Activated T-cell treated with anti-CD3 and anti-CD28 coated beads, Interleukin-2, amount 50 U/mL, for 4 hours (primary cell): ENCODE results near the gene UNC45B. TPM values are rescaled to one million over a fixed set of nuclear protein-coding genes. Genes with fewer than 3 reads are reported as not detected.
A peak's percentile ranks its signal among the peaks of the same experiment; 100 is the strongest.
"Not testable (repeated sequence)": the region's sequence is repeated elsewhere in the genome, so short reads cannot be mapped to it uniquely, and the experiment has no call there.

Experiments
- ATAC-seq, 2 donors: fragments of 200-7000 bp; cut with Tn5 transposase; one replicate each; pipeline ENCODE4 v1.10.0; 2021
- DNase-seq: peaks from one replicate; pipeline ENCODE4 v3.0.0-alpha.2; 2020
- H3K27me3 Mint-ChIP-seq: one replicate; pipeline ENCODE4 v1.8.0; 2021; ENCODE audit warnings: low read depth, mixed read lengths
- H3K36me3 Mint-ChIP-seq: one replicate; pipeline ENCODE4 v1.8.0; 2022; ENCODE audit warnings: mixed read lengths; ENCODE audit not compliant: insufficient read depth
- H3K4me1 Mint-ChIP-seq: one replicate; pipeline ENCODE4 v1.8.0; 2021; ENCODE audit warnings: low read depth, mixed read lengths
- H3K4me3 Mint-ChIP-seq: one replicate; pipeline ENCODE4 v1.8.0; 2021; ENCODE audit warnings: mild to moderate bottlenecking, moderate library complexity, mixed read lengths
- H3K9me3 Mint-ChIP-seq: one replicate; pipeline ENCODE4 v1.8.0; 2021; ENCODE audit warnings: mixed read lengths
- total RNA-seq, 3 donors: library from RNA; stranded (reverse); gene quantifications; one replicate each; pipeline ENCODE4 v1.2.1, GENCODE V29; 2021

UNC45B gene
- total RNA-seq, 3 donors from 2014 or later = not detected

DNA sequence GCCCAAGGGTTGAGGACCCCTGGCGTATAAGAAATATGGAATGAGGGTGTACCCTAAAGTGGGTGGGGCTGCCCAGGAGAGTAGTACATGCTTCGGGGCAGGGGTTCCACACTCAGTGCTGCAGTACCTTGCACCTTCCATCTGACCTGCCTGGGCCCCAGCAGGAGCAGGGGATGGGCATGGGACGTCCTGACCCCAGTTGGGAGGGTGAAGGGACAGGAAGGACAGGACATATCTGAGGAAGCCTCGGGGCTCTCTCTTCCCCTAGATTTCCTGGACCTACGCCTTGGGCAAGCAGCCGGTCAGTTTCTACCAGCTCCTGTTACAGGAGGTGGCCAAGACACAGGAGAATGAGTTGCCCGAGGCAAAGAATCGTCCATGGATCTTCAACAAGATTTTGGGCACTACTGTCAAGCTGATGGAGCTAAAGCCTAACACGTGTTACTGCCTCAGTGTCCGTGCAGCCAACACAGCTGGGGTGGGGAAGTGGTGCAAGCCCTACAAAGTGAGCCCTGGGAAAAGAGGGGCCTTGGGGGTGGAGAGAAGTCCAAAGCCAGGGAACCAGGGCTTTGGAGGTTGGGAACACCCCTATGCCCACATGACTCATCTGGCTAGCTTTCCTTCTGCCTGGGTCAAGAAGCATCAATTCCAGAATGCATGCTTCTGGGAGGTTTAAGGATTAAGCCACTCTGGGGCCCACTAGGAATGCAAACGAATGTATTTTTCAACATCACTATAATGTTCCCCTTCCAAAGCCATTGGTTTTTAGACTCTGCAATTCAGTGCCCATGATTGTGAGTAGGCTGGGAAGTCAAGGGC, 18.3 kb upstream of the UNC45B start:
- H3K9me3 Mint-ChIP-seq = no peaks in the 10 kb centered on the region
- H3K27me3 Mint-ChIP-seq = no peaks in the 10 kb centered on the region
- ATAC-seq (no peak), DNase-seq (no peak)
- H3K36me3 Mint-ChIP-seq = peaks cover 25% of the 10 kb centered on the region
- no peaks in the 10 kb centered on the region for H3K4me1 Mint-ChIP-seq
- no peak overlapping the region for H3K4me3 Mint-ChIP-seq

GRCh38 chr17:35129973-35130351, 17.7 kb upstream of the UNC45B start:
- DNase-seq (no peak), ATAC-seq (peak; percentile 16 to 20)
- Mint-ChIP-seq H3K36me3 (peaks cover 25% of the 10 kb centered on the region), H3K4me1 (no peaks in the 10 kb centered on the region), H3K27me3 (no peaks in the 10 kb centered on the region), H3K9me3 (no peaks in the 10 kb centered on the region), H3K4me3 (no peak overlapping the region)

DNA sequence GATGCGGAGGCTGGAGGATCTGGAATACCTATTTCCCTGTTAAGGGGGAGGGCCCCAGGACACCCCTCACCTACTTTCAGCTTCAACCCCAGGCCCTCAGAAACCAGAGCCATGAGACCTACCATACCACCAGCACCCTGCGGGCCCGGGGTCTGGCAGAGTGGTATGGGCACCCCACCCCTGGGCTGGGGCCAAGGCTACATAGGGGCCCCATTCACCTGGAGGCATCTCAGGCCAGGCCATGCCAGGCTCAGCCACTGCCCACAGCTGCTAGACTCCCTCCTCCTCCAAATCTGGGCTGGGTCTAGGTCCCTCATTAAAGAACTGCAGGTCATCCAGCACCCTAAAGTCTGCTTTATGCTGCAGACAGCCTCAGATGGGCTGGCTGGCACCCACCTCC, 17.2 kb upstream of the UNC45B start:
- Mint-ChIP-seq H3K4me1 (no peaks in the 10 kb centered on the region), H3K36me3 (peaks cover 25% of the 10 kb centered on the region), H3K9me3 (no peaks in the 10 kb centered on the region), H3K27me3 (no peaks in the 10 kb centered on the region), H3K4me3 (no peak overlapping the region)
- DNase-seq (no peak), ATAC-seq (no peak)

- ATAC-seq = no peak
- DNase-seq = no peak
These were observed 15.5 kb upstream of the UNC45B start for GRCh38 chr17:35132099-35132498.

GRCh38 chr17:35132816-35133550, 14.6 kb upstream of the UNC45B start:
- DNase-seq (no peak), ATAC-seq (no peak)
- H3K4me3 Mint-ChIP-seq = no peak overlapping the region
- no peaks in the 10 kb centered on the region for H3K4me1 Mint-ChIP-seq
- H3K36me3 Mint-ChIP-seq = peaks cover 34% of the 10 kb centered on the region
- no peaks in the 10 kb centered on the region for H3K27me3 Mint-ChIP-seq
- H3K9me3 Mint-ChIP-seq = no peaks in the 10 kb centered on the region

More at GRCh38 chr17:35132099-35132498, 15.5 kb upstream of the UNC45B start:
- no peaks in the 10 kb centered on the region for H3K9me3 Mint-ChIP-seq
- no peak overlapping the region for H3K4me3 Mint-ChIP-seq
- H3K27me3 Mint-ChIP-seq = no peaks in the 10 kb centered on the region
- H3K36me3 Mint-ChIP-seq = peaks cover 34% of the 10 kb centered on the region
- no peaks in the 10 kb centered on the region for H3K4me1 Mint-ChIP-seq

DNA sequence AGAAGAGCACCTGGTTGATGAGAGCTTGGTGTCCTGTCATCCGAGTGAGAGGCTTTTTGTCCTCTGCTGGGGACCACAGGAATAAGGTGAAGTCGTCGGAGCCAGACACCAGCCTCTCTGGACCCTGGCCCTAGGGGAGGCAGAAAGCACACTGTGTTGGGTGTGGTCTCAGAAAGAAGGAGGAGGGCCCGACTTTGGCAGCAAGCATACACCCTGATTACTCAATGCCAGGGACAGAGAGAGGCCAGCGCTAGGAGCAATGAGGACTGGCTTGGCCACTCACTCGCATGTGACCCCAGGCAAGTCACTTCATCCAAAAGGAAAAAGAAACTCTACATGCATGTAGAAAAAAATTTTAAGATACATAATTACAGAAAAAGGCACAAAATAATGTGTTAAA, 12.3 kb upstream of the UNC45B start:
- DNase-seq (no peak), ATAC-seq (no peak)
- Mint-ChIP-seq H3K4me1 (no peaks in the 10 kb centered on the region), H3K4me3 (no peak overlapping the region), H3K27me3 (no peaks in the 10 kb centered on the region), H3K36me3 (peaks cover 34% of the 10 kb centered on the region), H3K9me3 (no peaks in the 10 kb centered on the region)

GRCh38 chr17:35138218-35138617, 9.4 kb upstream of the UNC45B start:
- Mint-ChIP-seq H3K9me3 (no peaks in the 10 kb centered on the region), H3K4me3 (no peak overlapping the region), H3K4me1 (peaks cover 9% of the 10 kb centered on the region), H3K27me3 (no peaks in the 10 kb centered on the region), H3K36me3 (peaks cover 24% of the 10 kb centered on the region)
- DNase-seq (no peak), ATAC-seq (no peak)

DNA sequence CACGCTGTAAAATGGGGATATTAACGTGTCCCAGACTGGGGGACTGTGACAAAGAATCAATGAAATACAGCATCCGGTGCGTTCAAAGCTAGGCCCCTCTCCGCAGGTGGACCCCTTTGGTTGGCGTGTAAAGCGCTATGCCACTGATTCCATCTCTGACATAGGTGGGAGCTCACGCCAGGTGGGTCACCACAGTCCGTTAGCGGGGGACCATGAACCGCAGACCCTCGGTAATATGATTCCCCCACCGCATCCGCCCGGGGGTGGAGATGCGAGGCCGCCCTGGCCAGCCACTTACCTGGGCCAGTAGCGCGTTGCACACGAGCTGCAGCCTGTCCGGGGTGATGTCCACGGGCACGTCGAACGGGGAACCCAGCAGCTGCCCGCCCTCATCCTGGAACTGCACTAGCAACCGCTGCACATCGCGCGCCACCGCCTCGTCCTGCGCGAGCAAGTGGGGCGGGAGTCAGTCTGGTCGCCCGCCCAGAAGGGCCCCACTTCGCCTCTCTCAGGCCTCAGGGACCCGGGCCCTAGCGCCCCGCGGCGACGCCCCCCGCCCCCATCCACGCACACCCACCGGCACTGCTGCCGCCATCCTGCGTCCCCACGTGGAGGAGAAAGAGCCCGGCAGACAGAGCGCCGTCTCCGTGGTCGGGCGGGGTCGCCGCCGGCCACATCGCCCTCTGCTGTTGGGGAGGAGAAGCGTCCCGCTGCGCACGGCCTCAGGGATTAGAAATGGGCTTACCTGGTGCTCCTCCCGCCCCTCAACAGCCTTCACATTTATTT, 5.7 kb upstream of the UNC45B start, which contains the start of gene NLE1:
Gene NLE1 (minus strand): TSS at position 623 of the 786 bp plus-strand sequence. CDS start 28 bp downstream, at position 595.
- Mint-ChIP-seq H3K9me3 (no peaks in the 10 kb centered on the region), H3K4me1 (peaks cover 9% of the 10 kb centered on the region), H3K4me3 (peak within 1 kb of the TSS; percentile 88), H3K36me3 (peaks cover 4% of the 10 kb centered on the region), H3K27me3 (no peaks in the 10 kb centered on the region)
- DNase-seq = peak; percentile 88
- peak; percentile 95 for ATAC-seq

DNA sequence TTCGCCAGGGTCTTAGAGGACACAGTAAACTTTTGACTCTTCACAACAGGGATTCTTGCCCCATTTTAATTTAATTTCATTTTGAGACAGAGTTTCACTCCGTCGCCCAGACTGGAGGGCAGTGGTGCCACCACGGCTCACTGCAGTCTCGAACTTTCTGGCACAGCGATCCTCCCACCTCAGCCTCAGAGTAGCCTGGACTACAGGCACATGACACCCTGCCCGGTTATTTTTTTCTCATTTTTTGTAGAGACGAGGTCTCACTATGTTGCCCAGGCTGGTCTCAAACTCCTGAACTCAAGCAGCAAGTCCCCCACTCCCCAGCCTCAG, 5.2 kb upstream of the UNC45B start:
- Mint-ChIP-seq H3K27me3 (no peaks in the 10 kb centered on the region), H3K36me3 (peaks cover 2% of the 10 kb centered on the region), H3K9me3 (no peaks in the 10 kb centered on the region), H3K4me1 (peaks cover 9% of the 10 kb centered on the region), H3K4me3 (peak overlapping the region; percentile 88)
- DNase-seq (no peak), ATAC-seq (peak in 1 of 2 donors; percentile 7)

DNA sequence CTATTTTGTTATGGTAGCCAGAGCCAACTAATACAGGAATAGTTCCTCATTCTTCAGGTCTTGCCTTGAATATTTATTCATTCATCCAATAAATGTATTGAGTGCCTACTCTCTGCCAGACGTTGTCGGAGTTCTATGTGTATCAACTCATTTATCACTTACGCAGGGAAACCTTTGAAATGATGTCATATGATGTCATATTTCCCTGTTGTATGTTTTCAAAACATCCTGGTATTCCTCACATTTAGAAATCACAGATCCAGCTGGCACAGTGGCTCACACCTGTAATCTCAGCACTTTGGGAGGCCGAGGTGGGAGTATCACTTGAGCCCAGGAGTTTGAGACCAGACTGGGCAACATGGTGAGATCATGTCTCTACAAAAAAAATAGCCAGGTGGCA, 2.8 kb upstream of the UNC45B start:
- Mint-ChIP-seq H3K9me3 (no peaks in the 10 kb centered on the region), H3K36me3 (no peaks in the 10 kb centered on the region), H3K27me3 (no peaks in the 10 kb centered on the region), H3K4me3 (no peak overlapping the region), H3K4me1 (peaks cover 9% of the 10 kb centered on the region)
- ATAC-seq (no peak), DNase-seq (no peak)

GRCh38 chr17:35146214-35146833, 1.3 kb upstream of the UNC45B start:
- Mint-ChIP-seq H3K4me1 (peaks cover 4% of the 10 kb centered on the region), H3K9me3 (no peaks in the 10 kb centered on the region), H3K36me3 (no peaks in the 10 kb centered on the region), H3K27me3 (no peaks in the 10 kb centered on the region), H3K4me3 (no peak overlapping the region)
- DNase-seq = no peak
- no peak for ATAC-seq

GRCh38 chr17:35148144-35148543, 527 bp downstream of the UNC45B start:
- Mint-ChIP-seq H3K36me3 (no peaks in the 10 kb centered on the region), H3K4me1 (no peaks in the 10 kb centered on the region), H3K4me3 (no peak overlapping the region), H3K27me3 (peaks cover 4% of the 10 kb centered on the region), H3K9me3 (no peaks in the 10 kb centered on the region)
- ATAC-seq (no peak), DNase-seq (no peak)

GRCh38 chr17:35149941-35150340, 2.3 kb downstream of the UNC45B start:
- Mint-ChIP-seq H3K36me3 (no peaks in the 10 kb centered on the region), H3K4me3 (no peak overlapping the region), H3K9me3 (no peaks in the 10 kb centered on the region), H3K4me1 (no peaks in the 10 kb centered on the region), H3K27me3 (peaks cover 4% of the 10 kb centered on the region)
- no peak for DNase-seq
- no peak for ATAC-seq

GRCh38 chr17:35151080-35151479, 3.5 kb downstream of the UNC45B start:
- ATAC-seq, H3K36me3 Mint-ChIP-seq, H3K4me1 Mint-ChIP-seq, H3K27me3 Mint-ChIP-seq, H3K4me3 Mint-ChIP-seq, H3K9me3 Mint-ChIP-seq, DNase-seq: not testable (repeated sequence)
